ENCODE results near the gene ABI3. TPM values are rescaled to one million over a fixed set of nuclear protein-coding genes. Genes with fewer than 3 reads are reported as not detected.

ABI3 gene
- total and polyA plus RNA-seq, 8 donors: 1.3 to 72.4 (median 6.8) TPM

- intact Hi-C loops (cut with DNase I; ENCODE audit: low total_unique reads): no loop called here
Observed at GRCh38 chr17:49231563-49231894, 21.0 kb downstream of the ABI3 start.

GRCh38 chr17:49234509-49235080 lies 24.1 kb downstream of the ABI3 start:
- no peak overlapping the region for H3K4me3 ChIP-seq
- H3K36me3 ChIP-seq: no peaks in the 10 kb centered on the region
- 68 to 81% (median 77%) methylated on average over 4 to 5 of the region's 5 CpGs for WGBS, 5 donors
- peaks cover 8 to 21% (median 19%) of the 10 kb centered on the region in 4 donors for H3K4me1 ChIP-seq
- no peak for TF ChIP-seq EP300 (IDR thresholded peaks at IDR 0.05)
- TF ChIP-seq CTCF (IDR thresholded peaks at IDR 0.05): no peak
- TF ChIP-seq POLR2AphosphoS5 (IDR thresholded peaks at IDR 0.05): no peak
- no peak for TF ChIP-seq POLR2A (IDR thresholded peaks at IDR 0.05)
- H3K9me3 ChIP-seq: no peaks in the 10 kb centered on the region
- intact Hi-C loops (cut with DNase I; ENCODE audit: low total_unique reads): no loop called here
- no peak for DNase-seq
- H3K27me3 ChIP-seq: peaks cover 0 to 16% (median 11%) of the 10 kb centered on the region in 3 donors
- no peak overlapping the region for H3K27ac ChIP-seq

More at GRCh38 chr17:49231563-49231894, 21.0 kb downstream of the ABI3 start:
- WGBS, 5 donors: 63 to 78% (median 66%) methylated on average over 7 of the region's 7 CpGs
- Histone ChIP-seq H3K4me3 (peak overlapping the region in 2 of 4 donors; percentile 58 to 60), H3K27ac (no peak overlapping the region), H3K9me3 (no peaks in the 10 kb centered on the region), H3K36me3 (no peaks in the 10 kb centered on the region), H3K4me1 (peaks cover 8 to 32% (median 20%) of the 10 kb centered on the region in 4 donors), H3K27me3 (peaks cover 0 to 43% (median 23%) of the 10 kb centered on the region in 3 donors)
- no peak for DNase-seq
- TF ChIP-seq EP300 (IDR thresholded peaks at IDR 0.05) (no peak), CTCF (IDR thresholded peaks at IDR 0.05) (no peak), POLR2A (IDR thresholded peaks at IDR 0.05) (no peak), POLR2AphosphoS5 (IDR thresholded peaks at IDR 0.05) (no peak)

- intact Hi-C loops (cut with DNase I; ENCODE audit: low total_unique reads): no loop called here
- H3K27ac ChIP-seq: no peak overlapping the region
- no peak for DNase-seq
- H3K4me1 ChIP-seq: peaks cover 0 to 9% (median 6%) of the 10 kb centered on the region in 4 donors
- WGBS, 5 donors: 55 to 80% (median 70%) methylated on average over 4 of the region's 4 CpGs
- H3K4me3 ChIP-seq: no peak overlapping the region
- H3K9me3 ChIP-seq: no peaks in the 10 kb centered on the region
- TF ChIP-seq POLR2AphosphoS5 (IDR thresholded peaks at IDR 0.05) (no peak), EP300 (IDR thresholded peaks at IDR 0.05) (no peak), POLR2A (IDR thresholded peaks at IDR 0.05) (no peak)
- no peaks in the 10 kb centered on the region for H3K36me3 ChIP-seq
- peaks cover 0 to 3% (median 0%) of the 10 kb centered on the region in 3 donors for H3K27me3 ChIP-seq
Observed at GRCh38 chr17:49235896-49236295, 25.4 kb downstream of the ABI3 start.

- DNase-seq: no peak
- H3K9me3 ChIP-seq: no peaks in the 10 kb centered on the region
- no peak overlapping the region for H3K4me3 ChIP-seq
- no peaks in the 10 kb centered on the region for H3K27me3 ChIP-seq
- TF ChIP-seq POLR2A (IDR thresholded peaks at IDR 0.05) (no peak), POLR2AphosphoS5 (IDR thresholded peaks at IDR 0.05) (no peak), EP300 (IDR thresholded peaks at IDR 0.05) (no peak), CTCF (IDR thresholded peaks at IDR 0.05) (no peak)
- H3K27ac ChIP-seq: no peak overlapping the region
- intact Hi-C loops (cut with DNase I; ENCODE audit: low total_unique reads): no loop called here
- no peaks in the 10 kb centered on the region for H3K4me1 ChIP-seq
- 79 to 94% (median 89%) methylated on average over 1 of the region's 1 CpG for WGBS, 5 donors
- H3K36me3 ChIP-seq: no peaks in the 10 kb centered on the region
Observed at GRCh38 chr17:49239963-49240362, 29.5 kb downstream of the ABI3 start.

GRCh38 chr17:49240619-49241018 lies 30.1 kb downstream of the ABI3 start:
- no peaks in the 10 kb centered on the region for H3K27me3 ChIP-seq
- no peaks in the 10 kb centered on the region for H3K36me3 ChIP-seq
- DNase-seq: no peak
- H3K4me1 ChIP-seq: no peaks in the 10 kb centered on the region
- no peak overlapping the region for H3K4me3 ChIP-seq
- H3K9me3 ChIP-seq: no peaks in the 10 kb centered on the region
- TF ChIP-seq EP300 (IDR thresholded peaks at IDR 0.05) (no peak), POLR2AphosphoS5 (IDR thresholded peaks at IDR 0.05) (no peak), CTCF (IDR thresholded peaks at IDR 0.05) (no peak), POLR2A (IDR thresholded peaks at IDR 0.05) (no peak)
- WGBS, 5 donors: 52 to 69% (median 61%) methylated on average over 1 of the region's 1 CpG
- intact Hi-C loops (cut with DNase I; ENCODE audit: low total_unique reads): no loop called here
- H3K27ac ChIP-seq: no peak overlapping the region

Data from stomach (tissue), 9 donors.